ENCODE results near the gene RIMKLB. TPM values are rescaled to one million over a fixed set of nuclear protein-coding genes. Genes with fewer than 3 reads are reported as not detected.
A peak's percentile ranks its signal among the peaks of the same experiment; 100 is the strongest.

The RIMKLB gene
- total RNA-seq, 4 donors from 2014 or later = 36.5 to 49.7 (median 43.5) TPM

DNA sequence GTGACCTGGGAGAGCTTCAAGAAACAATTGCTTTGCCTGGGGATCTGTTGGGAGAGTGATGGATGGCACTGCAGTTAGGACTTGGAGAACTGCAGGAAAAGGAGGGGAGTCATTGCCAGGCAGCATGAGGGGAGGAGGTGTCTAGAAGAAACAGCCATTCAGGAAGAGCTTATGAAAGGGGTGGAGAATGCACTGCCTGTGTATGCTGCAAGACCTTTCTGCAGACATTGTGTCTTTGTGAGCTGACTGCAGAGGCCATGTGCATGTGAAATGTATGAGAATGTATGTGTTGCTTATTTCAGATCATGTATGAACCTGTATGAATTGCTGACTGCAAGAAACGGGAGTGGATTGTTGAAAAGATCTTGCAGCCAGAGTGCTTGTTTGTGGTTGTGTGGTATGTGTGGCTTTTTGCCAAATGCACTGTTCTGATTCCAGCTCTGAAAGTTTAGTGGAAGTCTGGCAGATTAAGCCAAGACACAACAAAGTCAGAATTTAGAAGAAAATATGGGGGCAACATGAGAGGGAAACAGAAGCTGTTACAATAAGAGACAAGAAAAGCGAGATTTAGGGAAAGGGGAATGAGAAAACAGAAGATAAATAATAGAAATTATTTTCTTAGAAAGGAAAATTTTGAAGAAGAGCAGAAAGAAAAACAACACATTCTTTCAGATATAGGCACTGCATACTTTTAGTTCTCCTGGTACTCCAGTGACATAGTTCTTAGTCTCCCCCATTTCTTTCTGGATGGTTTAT, 9.8 kb upstream of the RIMKLB start:
- Histone ChIP-seq H3K27me3 (no peaks in the 10 kb centered on the region), H3K9me3 (no peaks in the 10 kb centered on the region), H3K4me1 (peaks cover 10 to 45% (median 15%) of the 10 kb centered on the region in 3 donors), H3K36me3 (no peaks in the 10 kb centered on the region), H3K27ac (peak overlapping the region; percentile 30 to 80 (median 66)), H3K4me3 (no peak overlapping the region)
- peak; percentile 99 for ATAC-seq
- TF ChIP-seq POLR2A (IDR thresholded peaks at IDR 0.05) = no peak
- TF ChIP-seq EP300 (IDR thresholded peaks at IDR 0.05) = no peak
- peak; percentile 88 for TF ChIP-seq POLR2AphosphoS5 (IDR thresholded peaks at IDR 0.05)
- TF ChIP-seq, protein P1, sequence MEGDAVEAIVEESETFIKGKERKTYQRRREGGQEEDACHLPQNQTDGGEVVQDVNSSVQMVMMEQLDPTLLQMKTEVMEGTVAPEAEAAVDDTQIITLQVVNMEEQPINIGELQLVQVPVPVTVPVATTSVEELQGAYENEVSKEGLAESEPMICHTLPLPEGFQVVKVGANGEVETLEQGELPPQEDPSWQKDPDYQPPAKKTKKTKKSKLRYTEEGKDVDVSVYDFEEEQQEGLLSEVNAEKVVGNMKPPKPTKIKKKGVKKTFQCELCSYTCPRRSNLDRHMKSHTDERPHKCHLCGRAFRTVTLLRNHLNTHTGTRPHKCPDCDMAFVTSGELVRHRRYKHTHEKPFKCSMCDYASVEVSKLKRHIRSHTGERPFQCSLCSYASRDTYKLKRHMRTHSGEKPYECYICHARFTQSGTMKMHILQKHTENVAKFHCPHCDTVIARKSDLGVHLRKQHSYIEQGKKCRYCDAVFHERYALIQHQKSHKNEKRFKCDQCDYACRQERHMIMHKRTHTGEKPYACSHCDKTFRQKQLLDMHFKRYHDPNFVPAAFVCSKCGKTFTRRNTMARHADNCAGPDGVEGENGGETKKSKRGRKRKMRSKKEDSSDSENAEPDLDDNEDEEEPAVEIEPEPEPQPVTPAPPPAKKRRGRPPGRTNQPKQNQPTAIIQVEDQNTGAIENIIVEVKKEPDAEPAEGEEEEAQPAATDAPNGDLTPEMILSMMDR (IDR thresholded peaks at IDR 0.05) = no peak
- 23 to 38% methylated on average over 2 of the region's 2 CpGs for WGBS, 2 donors (ENCODE audit: low coverage in 1 of 2)

DNA sequence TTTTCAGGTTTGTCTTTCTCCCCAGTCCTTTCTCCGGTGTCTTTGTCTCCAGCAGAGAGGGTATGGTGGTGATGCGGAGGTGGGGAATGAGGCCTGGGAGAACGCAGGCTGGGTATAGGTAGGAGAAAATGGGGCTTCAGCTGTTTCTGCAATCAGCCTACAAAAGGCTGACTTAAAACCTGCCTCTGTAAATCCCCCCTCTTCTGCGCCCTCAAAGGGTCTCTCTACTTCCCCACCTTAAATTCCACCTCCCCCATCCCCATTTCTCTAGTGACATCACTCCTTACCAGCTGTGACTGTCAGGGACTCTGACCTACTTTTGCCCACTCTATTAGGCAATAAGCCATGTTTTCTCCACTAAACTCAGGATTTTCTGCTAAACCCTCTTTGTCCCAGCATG, 8.1 kb upstream of the RIMKLB start:
- no peak overlapping the region for H3K4me3 ChIP-seq
- TF ChIP-seq EP300 (IDR thresholded peaks at IDR 0.05) (no peak), POLR2AphosphoS5 (IDR thresholded peaks at IDR 0.05) (no peak), POLR2A (IDR thresholded peaks at IDR 0.05) (no peak)
- TF ChIP-seq, protein P1 (IDR thresholded peaks at IDR 0.05) = no peak
- no peak for ATAC-seq
- H3K4me1 ChIP-seq = peaks cover 10 to 48% (median 17%) of the 10 kb centered on the region in 3 donors
- H3K9me3 ChIP-seq = no peaks in the 10 kb centered on the region
- no peaks in the 10 kb centered on the region for H3K27me3 ChIP-seq
- H3K36me3 ChIP-seq = no peaks in the 10 kb centered on the region
- 76 to 86% methylated on average over 2 to 4 of the region's 4 CpGs for WGBS, 2 donors (ENCODE audit: low coverage in 1 of 2)
- H3K27ac ChIP-seq = peak overlapping the region in 3 of 4 donors; percentile 19 to 80 (median 50)

- TF ChIP-seq POLR2AphosphoS5 (IDR thresholded peaks at IDR 0.05) = no peak
- no peak for TF ChIP-seq POLR2A (IDR thresholded peaks at IDR 0.05)
- TF ChIP-seq, protein P1 (IDR thresholded peaks at IDR 0.05) = no peak
- no peak for TF ChIP-seq EP300 (IDR thresholded peaks at IDR 0.05)
These were observed 5.2 kb upstream of the RIMKLB start for GRCh38 chr12:8692573-8692972.

DNA sequence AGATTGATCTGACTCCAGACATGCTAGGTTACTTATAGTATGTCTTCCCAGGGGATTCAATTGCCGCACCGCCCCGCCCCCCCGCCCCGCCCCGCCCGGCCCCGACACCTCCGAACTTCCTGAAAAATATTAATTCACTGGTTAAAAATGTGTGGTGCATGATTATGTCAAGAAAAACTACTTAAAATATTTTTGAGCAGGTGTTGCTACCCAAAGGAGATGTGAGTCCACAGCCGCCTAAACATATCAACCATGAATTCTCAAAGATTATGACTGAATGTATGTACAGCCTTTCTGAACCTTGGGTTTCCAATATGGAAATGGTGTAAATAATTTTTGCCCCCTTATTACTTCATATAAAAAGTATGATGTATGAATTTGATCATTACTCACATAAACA, 2.7 kb upstream of the RIMKLB start:
- no peaks in the 10 kb centered on the region for H3K27me3 ChIP-seq
- H3K27ac ChIP-seq = no peak overlapping the region
- no peak overlapping the region for H3K4me3 ChIP-seq
- no peaks in the 10 kb centered on the region for H3K36me3 ChIP-seq
- peaks cover 5 to 37% (median 10%) of the 10 kb centered on the region in 3 donors for H3K4me1 ChIP-seq
- no peak for TF ChIP-seq POLR2A (IDR thresholded peaks at IDR 0.05)
- TF ChIP-seq EP300 (IDR thresholded peaks at IDR 0.05) = no peak
- no peak for TF ChIP-seq POLR2AphosphoS5 (IDR thresholded peaks at IDR 0.05)
- TF ChIP-seq, protein P1 (IDR thresholded peaks at IDR 0.05) = no peak
- no peak for ATAC-seq
- 76 to 85% methylated on average over 2 to 3 of the region's 10 CpGs for WGBS, 2 donors (ENCODE audit: low coverage in 1 of 2)
- no peaks in the 10 kb centered on the region for H3K9me3 ChIP-seq

More at GRCh38 chr12:8692573-8692972, 5.2 kb upstream of the RIMKLB start:
- Histone ChIP-seq H3K4me1 (peaks cover 10 to 47% (median 14%) of the 10 kb centered on the region in 3 donors), H3K27me3 (no peaks in the 10 kb centered on the region), H3K36me3 (no peaks in the 10 kb centered on the region), H3K27ac (peak overlapping the region; percentile 44 to 76 (median 67)), H3K9me3 (no peaks in the 10 kb centered on the region), H3K4me3 (no peak overlapping the region)
- 0 to 14% methylated on average over 5 of the region's 5 CpGs for WGBS, 2 donors (ENCODE audit: low coverage in 1 of 2)
- peak; percentile 30 for ATAC-seq
